ENCODE results near the gene UTP11.
A peak's percentile ranks its signal among the peaks of the same experiment; 100 is the strongest.

The UTP11 gene

DNA sequence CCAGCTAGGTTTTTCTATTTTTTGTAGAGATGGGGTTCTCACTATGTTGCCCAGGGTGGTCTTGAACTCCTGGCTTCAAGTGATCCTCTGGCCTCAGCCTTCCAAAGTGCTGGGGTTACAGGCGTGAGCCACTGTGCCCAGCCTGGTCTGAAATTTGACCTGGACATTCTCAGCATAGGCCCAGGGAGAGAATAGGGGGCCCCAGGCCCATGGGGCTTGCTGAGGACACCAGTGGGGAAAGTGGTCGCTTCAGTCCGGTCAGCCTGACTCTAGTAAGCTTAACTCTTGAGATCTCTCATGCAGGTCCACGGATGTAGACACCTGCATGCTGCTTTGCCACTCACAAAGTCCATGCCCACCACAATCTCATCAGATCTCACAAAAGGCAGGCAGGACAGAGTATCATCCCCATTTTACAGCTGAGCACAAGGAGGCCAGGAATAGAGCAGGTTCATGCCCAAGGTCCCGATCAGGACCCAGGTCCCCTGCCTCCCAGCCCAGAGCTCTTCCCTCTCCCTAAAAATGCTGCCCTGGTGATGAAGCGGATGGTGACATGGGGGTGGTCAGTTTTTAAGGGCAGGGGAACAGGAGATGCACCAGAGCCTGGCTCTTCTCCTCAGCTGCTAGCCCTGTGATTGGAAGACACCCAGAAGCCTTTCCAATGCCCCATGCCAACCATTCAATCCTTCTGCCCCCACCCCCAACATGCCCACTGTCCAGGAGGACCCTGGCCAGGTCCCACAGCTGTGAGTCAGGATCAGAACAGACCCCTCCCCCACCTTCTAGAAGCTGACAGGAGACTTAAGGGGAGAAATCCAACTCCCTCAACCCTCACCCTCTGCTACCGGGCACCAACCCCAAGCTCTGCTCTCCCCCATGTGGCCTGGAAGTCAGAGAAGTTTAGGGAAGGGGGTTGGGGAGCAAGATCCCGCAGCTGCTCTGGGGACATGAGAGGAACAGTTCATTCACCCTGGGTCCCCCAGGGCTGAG is 9.0 kb upstream of the UTP11 start:
- DNase-seq, result no peak

DNA sequence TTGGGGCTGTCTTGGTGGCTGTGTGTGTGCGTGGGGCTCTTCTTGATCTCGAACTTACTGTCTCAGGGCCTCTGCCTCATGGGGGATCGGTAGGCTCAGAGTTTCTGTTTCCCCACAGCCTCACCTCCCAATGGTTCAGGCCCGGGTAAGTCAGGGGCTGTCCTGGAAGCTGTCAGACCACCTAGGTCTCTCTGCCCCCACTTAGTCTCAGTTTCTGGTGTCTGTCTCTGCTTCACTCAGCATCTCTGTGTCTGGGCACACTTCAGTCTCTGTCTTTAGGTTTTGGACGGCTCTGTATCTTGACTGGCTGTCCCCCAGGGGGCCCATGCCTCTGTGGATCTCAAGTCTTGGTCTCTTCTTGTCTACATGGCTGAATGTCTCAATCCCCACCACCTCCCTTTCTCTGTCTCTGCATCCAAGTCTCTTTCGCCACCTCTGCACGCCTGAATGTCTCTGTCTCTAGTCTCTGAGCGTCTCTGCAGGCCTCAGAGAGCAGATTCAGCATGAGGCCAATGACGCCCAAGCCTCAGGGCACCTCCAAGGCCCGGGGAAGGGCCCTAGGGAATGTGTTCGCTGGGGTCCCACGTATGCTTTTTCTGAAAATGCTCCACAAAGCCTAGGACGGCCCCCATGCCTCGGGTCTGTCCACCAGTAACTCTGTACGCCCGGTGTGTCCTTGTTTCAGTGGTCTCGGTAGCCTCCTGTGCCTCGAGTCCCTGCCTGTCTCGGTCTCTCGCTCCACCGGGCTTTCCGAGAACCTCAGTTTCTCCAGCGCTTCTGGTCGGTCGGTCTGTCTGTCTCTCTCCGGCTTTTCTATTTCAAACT is 8.0 kb upstream of the UTP11 start:
- no peak for DNase-seq

DNA sequence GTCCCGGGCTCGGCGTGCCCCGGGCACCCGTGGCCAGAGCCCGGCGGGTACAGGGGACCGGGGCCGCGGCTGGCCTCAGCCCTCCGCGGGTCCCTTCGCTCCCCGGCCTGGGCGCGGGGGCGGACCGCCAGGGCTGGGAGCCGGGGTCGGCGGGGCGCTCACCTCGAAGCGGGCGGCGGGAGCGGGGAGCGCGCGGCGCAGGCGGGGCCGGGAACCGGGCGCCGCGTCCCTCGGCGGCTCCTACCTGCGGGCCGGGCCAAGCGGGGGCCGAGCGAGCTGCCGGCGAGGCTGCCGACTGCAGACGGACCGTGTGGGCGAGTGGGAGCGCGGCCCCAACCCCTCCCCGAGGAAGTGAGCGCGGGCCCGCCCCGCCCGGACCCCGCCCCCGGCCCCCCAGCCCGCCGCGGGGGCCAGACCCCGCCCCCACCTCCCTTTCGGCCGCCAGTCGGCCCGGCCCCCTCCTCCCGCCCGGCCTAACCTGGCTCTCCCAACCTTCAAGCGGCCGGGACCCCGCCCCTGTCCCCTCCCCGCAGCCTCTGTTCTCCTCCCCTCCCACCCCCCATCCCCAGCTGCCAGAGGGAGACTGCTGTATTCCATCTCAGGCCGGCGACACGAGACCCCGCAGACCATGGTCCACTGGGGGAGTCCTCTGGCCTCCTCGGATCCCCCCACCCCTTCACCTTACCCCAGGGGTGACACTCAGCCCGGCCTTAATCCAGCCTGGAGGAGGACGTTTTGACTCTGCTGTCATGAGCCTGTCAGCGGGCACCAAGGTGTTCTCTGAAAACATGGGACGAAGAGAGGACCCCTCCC is 7.1 kb upstream of the UTP11 start, which contains the start of gene FHL3:
FHL3 (minus strand) TSS at position 320 of the 813 bp plus-strand sequence. CDS start 6,102 bp downstream, outside the sequence.
- DNase-seq, result peak; percentile 98

DNA sequence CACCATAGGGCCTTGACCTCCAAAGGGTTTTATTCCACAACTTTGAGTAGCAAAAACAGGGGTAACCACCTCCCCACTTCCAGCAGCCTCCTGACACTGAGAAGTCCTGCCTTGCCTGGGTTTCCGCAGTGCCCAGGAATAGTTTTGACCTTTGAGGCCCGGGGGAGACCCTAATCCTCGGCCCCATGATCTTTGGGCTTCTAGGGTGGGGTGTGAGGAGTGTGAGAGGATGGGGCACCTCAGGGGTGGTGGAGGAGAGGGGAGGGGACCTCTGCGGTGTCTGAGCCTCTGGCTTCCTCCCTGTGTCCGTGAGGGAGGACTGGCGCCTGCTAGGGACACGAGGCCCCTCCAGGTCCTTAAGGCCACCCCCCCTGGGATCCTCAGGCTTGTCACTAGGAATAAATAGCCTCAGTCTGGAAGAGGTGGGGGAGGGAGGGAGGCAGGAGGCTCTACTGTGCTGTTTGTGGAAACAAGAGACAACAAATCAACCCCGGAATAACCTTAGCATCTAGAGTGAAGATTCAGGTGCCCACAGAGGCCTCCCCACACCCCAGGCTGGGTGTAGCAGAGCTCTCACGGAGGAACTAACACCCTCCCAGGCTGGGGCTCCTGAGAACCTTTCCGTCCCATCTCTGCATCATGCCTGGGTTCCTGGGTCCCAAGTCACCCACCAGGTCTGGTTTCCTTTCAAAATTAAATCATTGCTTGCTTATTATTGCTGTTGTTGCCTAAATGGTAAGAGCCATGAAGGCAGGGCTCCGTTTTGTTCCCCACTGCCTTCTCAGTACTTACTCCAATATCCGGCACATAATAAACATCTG is 6.3 kb upstream of the UTP11 start:
- no peak for DNase-seq

DNA sequence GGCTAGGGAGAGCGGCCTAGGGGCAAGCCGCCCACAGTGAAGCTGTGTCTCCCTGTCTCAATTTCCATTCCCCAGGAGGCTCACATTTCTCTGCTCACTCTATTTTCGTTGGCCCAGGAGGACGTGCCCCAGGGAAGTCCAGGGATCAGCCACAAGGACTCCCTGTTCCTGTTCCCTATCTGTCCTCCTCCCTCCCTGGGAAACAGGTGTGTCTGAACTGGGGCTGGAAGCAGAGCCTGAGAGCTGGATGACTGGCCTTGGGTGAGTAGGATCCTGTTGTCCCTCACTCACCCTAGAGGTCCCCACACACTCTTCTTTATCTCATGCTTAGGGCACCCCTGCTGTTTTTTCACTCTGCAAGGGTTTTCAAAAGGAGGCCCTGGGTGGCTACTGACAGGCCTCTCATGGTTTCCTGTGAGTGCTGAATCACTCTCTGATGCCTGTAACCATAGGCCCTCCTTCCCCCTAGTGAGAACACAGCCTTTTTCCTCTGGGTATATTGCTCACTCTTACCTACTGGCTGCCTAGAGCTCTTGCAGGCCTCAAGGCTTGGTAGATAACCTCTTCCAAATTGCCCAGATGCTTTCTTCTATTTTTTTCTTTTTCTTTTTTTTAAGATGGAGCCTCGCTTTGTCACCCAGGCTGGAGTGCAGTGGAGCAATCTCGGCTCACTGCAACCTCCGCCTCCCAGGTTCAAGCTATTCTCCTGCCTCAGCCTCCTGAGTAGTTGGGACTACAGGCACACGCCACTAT is 3.3 kb upstream of the UTP11 start:
- no peak for DNase-seq

DNA sequence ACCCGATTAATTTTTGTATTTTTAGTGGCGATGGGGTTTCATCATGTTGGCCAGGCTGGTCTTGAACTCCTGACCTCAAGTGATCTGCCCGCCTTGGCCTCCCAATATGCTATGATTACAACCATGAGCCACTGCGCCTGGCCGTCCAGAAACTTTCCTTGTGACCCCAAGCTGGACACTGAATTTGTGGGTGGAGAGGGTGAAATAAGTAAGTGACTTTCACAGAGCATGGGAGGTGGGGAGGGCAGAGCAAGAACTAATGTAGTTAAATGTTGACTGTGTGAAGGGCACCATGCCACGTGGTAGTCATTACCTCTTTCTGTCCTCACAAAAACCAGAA is 2.7 kb upstream of the UTP11 start:
- no peak for DNase-seq

DNA sequence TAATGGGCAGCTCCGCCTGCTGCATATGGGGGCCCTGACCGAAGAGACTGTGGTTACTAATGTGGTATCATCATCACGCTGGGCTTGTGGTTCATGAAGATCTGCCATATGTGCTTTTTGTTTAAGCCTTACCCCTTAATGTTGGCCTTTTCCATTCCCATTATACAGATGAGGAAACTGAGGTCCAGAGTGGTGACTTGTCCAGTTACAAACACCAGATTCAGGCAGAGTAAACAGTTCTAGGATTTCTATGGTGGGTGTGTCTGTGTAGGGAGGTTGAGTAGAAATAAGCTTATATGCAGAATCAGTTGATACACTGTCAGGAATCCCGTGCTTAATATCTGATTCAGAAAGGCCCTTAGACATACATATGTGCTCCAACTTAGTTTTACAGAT is 691 bp downstream of the UTP11 start:
- DNase-seq, result no peak

DNA sequence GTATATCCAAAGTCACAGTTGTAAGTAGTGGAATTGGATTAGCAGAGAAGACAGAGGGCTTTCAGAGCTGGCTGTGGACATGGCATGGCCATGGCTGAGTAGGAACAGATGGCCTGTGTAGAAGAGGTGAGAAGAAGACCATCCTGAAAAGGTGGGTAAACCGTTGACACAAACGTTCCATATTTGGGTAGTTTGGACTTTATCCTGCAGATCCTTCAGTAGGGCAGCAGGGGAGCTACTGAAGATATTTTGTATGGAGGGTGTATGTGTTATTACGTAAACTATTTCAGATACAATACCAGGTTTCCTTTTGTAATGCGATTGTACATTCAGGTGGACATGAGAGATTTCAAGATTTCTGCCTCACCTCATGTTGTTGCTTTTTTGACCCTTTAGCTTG is 1.6 kb downstream of the UTP11 start:
- no peak for DNase-seq

DNA sequence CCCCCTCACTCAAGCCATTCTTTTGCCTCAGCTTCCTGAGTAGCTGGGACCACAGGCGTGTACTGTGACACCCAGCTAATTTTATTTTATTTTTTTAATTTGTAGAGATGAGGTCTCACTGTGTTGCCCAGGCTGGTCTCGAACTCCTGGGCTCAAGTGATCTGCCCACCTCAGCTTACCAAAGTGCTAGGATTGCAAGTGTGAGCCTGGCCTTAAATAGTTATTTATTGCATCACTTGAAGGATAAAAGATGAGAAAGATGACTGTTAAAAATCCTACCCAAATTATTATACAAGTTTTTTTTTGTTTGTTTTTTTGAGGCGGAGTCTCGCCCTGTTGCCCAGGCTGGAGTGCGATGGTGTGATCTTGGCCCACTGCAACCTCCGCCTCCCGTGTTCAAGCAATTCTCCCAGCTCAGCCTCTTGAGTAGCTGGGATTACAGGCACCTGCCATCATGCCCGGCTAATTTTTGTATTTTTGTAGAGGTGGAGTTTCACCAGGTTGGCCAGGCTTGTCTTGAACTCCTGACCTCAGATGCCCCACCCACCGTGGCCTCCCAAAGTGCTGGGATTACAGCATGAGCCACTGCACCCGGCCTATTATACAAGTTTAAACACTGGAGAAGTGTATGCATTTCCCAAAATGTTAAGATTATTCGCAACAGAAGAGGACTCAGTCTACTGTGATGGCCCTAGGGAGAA is 2.3 kb downstream of the UTP11 start:
- no peak for DNase-seq

DNA sequence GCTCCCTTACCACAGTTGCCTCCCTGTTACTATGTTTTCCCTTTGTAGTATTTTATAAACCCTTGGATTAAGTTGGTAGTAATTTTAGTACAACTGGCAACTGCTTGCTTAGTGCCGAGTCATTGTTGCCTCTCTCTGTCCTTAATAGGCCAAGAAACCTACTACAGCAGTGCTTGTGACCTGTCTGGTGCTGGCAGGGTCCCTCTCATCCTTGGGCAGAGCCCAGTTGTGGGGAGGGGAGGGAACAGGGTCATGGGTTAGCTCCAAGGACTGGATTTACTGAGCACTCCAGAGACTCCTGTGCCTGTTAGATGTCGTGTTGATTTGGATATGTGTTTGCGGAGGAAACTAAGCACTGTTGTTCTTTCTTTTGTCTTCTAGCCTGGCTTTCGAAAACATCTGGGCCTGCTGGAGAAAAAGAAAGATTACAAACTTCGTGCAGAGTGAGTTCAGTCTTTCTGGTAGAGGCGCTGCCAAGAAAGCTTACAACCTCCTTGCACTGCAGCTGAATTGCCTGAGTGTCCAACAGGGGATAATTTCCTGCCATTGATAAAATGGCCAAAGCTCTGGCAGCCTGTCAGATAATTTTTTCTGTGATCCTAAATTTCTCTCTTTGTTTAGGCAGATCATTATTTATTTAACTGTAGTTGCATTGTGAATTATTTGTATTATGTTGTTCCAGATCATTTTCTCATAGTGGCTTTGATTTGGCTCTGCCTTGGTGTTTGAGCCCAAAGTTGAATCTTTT is 3.6 kb downstream of the UTP11 start:
- DNase-seq, result no peak

DNA sequence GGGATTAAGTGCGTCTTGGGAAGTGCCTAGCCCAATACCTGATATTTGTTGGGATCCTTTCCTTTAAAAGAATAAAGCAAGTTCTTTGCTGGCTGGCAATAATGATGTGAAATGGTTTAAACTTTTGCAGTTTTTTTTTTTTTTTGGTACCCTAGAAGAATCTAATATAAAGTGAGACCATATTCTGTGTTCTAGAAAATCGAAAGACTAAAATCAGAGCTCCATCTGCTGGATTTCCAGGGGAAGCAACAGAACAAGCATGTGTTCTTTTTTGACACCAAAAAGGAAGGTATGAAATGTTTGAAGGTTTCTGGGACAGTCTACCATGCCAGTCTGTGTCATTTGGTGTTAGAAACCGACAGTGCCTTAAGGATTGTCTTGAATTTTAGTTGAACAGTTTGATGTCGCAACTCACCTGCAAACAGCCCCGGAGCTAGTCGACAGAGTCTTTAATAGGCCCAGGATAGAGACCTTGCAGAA is 6.4 kb downstream of the UTP11 start:
- DNase-seq, result peak; percentile 89

DNA sequence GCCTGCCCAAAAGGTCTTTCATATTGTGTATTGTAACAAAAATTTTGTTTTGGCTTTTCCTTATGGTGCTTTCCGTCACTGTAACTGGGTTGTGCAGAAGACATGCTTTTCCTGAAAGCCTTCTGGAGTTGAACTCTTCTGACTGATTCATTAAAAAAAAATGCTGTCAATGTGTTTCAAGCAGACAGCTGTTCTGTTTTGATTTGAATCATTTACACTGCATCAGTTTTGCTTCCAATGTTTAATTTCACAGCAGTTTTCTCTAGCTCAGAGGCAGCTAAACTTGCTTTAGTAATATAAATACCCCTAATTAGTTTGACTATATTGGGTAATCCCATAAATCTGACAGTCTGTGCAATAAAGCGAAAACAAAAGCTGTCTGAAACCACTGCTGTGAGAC is 7.9 kb downstream of the UTP11 start:
- DNase-seq, result no peak

DNA sequence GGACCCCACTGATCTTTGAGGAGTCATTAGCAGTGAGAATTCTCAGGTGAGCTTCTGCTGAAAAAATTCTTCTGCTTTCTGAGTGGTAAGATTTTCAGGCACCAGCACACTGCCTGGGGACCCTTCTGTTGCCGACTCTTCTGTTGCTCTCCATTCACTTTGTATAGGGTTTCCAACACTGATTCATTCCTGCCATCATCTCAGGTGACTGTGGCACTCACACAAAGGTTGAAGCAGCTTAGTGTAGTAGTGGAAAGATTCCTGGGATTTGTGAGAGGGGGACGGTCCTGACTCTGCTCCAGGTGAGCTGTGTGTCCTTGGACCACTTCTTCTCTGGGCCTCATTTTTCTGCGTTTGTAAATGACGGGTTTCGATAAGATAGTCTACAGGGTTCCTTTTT is 9.4 kb downstream of the UTP11 start:
- no peak for DNase-seq

DNA sequence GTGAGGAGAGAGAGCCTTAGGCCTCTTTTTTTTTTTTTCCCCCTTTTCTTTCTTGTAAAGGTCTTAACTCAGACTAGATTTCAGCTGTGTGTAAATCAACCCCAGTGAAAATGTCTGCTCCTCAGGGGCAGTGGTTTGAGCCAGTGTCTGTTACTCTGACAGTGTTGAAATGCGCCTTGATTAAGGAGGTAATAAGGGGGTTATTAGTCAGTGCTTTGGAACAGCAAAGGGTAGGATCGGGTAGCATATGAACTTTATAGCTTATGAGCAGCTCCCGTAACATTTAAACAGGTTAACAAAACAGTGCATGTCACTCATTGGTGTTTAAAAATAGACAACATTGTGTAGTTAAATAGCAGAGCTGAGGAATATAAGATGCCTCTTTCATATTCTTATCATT is 10.3 kb downstream of the UTP11 start:
- no peak for DNase-seq

DNA sequence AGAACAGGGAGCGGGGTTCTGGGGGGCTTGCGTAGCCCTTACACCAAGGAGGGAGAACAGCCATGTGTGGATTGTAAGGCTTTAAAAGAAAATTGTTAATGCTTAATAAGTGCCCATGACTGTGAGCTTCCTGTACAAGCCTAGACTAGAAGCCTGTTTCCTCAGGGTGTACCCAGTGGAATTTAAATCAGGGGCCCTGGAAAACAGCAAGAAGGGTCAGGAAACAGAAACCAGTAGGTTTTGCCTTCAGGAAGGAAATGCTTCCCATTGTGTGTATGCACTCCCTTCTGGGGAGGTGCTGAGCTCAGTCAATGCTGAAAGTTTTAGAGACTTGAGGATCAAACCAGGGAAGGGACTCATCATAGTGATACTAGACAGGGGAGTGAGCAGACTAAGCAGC is 12.7 kb downstream of the UTP11 start:
- no peak for DNase-seq

DNA sequence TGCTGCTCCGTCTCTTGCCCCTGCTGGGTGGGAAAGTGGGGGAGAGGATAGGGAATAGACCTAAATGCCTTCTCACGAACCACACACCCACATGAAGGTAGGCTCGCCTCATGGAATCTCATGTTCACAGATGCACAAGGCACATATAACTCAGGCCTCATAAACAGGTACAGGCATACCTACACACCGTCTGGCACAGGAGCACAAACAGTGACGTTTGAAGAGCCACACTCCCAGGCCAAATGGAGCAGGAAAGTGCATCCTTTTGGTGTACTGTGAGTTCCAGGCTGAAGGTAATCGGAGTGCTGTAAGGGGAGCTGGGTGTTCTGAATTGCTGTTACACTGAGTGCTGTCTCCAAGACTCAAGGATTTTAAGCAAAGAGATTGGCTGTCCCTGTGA is 13.1 kb downstream of the UTP11 start:
- DNase-seq, result no peak

DNA sequence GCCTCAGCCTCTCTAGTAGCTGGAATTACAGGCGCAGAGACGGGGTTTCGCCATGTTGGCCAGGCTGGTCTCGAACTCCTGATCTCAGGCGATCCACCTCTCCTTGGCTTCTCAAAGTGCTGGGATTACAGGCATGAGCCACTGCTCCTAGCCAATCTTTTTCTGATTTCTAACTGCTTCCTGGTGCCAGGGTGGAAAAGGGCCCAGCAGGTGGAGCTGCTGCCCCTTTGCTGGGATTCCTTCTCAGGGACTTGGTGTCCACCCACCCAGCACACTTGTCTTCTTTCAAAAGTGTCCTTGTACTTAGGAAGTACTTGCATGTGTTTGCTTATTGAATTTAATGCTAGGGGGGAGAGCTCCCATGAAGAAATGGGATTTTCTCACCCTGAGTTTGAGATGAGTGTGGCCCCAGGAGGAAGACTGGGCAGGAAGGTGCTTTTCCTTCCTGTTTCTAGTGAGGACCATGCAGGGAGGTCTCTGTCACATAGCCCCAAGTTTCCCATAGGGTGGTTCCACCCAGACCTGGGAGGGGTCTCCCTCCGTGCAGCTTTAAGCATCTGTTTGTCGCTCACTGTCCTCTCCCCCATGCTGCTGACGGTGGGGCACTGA is 14.2 kb downstream of the UTP11 start:
- peak; percentile 99 for DNase-seq

DNA sequence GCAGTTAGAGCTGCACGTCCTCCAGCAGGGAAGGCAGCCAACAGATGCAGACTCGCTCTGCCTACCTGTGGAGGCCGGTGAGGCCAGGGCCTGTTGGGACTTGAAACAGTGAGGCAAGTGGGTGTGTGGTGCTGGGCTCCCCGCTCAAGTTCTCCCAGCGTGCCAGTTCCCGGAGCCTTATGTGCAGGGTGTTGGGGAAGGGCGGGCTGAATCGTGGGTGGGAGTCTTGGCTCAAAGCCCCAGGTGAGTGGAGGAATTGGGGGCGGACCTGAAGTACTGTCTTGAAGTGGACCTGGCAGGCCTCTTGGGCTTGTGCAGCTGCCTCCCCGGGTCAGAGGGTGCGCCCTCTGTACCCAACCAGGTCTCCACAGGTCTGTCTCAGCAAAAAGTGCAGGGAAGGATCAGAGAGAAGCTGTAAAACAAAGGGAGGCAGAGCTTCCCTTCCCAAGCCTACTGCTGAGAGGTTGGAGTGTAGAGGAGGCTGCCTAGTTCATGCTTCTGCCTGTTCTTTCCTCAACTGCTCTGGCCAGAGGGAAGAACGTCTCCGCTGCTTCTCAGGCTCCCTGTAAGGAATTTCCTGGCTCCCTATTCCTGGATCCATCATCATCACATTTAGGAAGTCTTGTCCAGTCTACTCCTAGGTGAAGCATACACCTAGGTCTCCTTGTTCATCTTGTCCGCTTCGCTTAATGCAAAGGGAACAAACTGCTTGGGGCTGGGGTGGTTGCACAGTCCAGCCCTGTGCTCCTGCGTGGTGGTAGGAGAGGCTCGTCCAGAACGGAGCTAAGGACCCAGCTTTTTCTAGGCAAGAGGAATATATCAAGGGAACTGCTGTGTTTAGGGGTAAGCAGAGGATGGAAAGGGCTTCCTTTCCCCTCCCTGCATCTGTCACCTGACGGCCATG is 14.9 kb downstream of the UTP11 start:
- DNase-seq, result no peak

All from NCI-H510A treated with DMSO at 0.1 percent for 48 hours (cell line).